Measurements from ENCODE around the gene OCRL.

Gene OCRL

GRCh38 chrX:129636175-129636681 lies 96.2 kb downstream of the OCRL start:
- DNase-seq (ENCODE audit: low spot score), result no peak

GRCh38 chrX:129637217-129638109 lies 97.4 kb downstream of the OCRL start:
- peak; percentile 34 for DNase-seq (ENCODE audit: low spot score)

GRCh38 chrX:129638917-129639316 lies 98.9 kb downstream of the OCRL start:
- no peak for DNase-seq (ENCODE audit: low spot score)

- DNase-seq (ENCODE audit: low spot score), result no peak
Measured at GRCh38 chrX:129640737-129641136, 100.7 kb downstream of the OCRL start.

GRCh38 chrX:129641469-129641868 lies 101.4 kb downstream of the OCRL start:
- DNase-seq (ENCODE audit: low spot score), result no peak

- DNase-seq (ENCODE audit: low spot score), result no peak
Measured at GRCh38 chrX:129641941-129642340, 101.9 kb downstream of the OCRL start.

All from SW480 (cell line).